ENCODE results near the gene MAST2. TPM values are rescaled to one million over a fixed set of nuclear protein-coding genes. Genes with fewer than 3 reads are reported as not detected.

The MAST2 gene
- total and polyA plus RNA-seq, 9 of the 15 experiments (the other 6 are each of a cell fraction or from before 2014, with no cell fraction given), result 0.73 to 32.0 (median 17.8) TPM

GRCh38 chr1:45999507-45999906 is 196.1 kb downstream of the MAST2 start (continued):
- TF ChIP-seq NFE2 (IDR thresholded peaks at IDR 0.05; ENCODE audit: low read depth) (peak; percentile 85), ZNF764 (CRISPR knock-in tag; IDR thresholded peaks at IDR 0.05; ENCODE audit: low read depth) (no peak), MAFG (tag; conservative IDR thresholded peaks at IDR 0.05) (peak; percentile 75), FOXJ2 (tag; IDR thresholded peaks at IDR 0.05) (0 out of 2 replicates have a peak, but pooled peaks have one; percentile 47), MAFK (IDR thresholded peaks at IDR 0.05; ENCODE audit: low read length) (peak; percentile 24; the same call in 1 of the 2 replicates), RBM39 (optimal IDR thresholded peaks at IDR 0.05; ENCODE audit: low read depth, low read length) (no peak), FOXP1 (CRISPR knock-in tag; IDR thresholded peaks at IDR 0.05) (no peak), JUND (IDR thresholded peaks at IDR 0.05; ENCODE audit: borderline replicate concordance, low read depth, low read length) (0 out of 2 replicates have a peak, but pooled peaks have one; percentile 37), JUND (tag; IDR thresholded peaks at IDR 0.05; ENCODE audit: borderline replicate concordance, low read depth, low read length) (peak; percentile 80; the same call in 2 of the 3 replicates), KLF13 (tag; IDR thresholded peaks at IDR 0.05; ENCODE audit: borderline replicate concordance, low read depth) (no peak), ILF3 (IDR thresholded peaks at IDR 0.05; ENCODE audit: borderline replicate concordance) (no peak), XRCC4 (IDR thresholded peaks at IDR 0.05; ENCODE audit: extremely low read depth, insufficient read depth, insufficient read length) (no peak), RBM15 (IDR thresholded peaks at IDR 0.05; ENCODE audit: insufficient read depth, low read length) (no peak), ZNF395 (CRISPR knock-in tag; IDR thresholded peaks at IDR 0.05) (no peak), ZNF75A (CRISPR knock-in tag; IDR thresholded peaks at IDR 0.05) (no peak), ZNF644 (tag; IDR thresholded peaks at IDR 0.05; ENCODE audit: low read depth) (no peak), GABPB2 (CRISPR knock-in tag; conservative IDR thresholded peaks at IDR 0.05) (no peak)
- TF ChIP-seq, protein P1, sequence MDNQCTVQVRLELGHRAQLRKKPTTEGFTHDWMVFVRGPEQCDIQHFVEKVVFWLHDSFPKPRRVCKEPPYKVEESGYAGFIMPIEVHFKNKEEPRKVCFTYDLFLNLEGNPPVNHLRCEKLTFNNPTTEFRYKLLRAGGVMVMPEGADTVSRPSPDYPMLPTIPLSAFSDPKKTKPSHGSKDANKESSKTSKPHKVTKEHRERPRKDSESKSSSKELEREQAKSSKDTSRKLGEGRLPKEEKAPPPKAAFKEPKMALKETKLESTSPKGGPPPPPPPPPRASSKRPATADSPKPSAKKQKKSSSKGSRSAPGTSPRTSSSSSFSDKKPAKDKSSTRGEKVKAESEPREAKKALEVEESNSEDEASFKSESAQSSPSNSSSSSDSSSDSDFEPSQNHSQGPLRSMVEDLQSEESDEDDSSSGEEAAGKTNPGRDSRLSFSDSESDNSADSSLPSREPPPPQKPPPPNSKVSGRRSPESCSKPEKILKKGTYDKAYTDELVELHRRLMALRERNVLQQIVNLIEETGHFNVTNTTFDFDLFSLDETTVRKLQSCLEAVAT (IDR thresholded peaks at IDR 0.05), result no peak
- TF ChIP-seq, protein P2, sequence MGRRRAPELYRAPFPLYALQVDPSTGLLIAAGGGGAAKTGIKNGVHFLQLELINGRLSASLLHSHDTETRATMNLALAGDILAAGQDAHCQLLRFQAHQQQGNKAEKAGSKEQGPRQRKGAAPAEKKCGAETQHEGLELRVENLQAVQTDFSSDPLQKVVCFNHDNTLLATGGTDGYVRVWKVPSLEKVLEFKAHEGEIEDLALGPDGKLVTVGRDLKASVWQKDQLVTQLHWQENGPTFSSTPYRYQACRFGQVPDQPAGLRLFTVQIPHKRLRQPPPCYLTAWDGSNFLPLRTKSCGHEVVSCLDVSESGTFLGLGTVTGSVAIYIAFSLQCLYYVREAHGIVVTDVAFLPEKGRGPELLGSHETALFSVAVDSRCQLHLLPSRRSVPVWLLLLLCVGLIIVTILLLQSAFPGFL (CRISPR knock-in tag; IDR thresholded peaks at IDR 0.05), result no peak
- TF ChIP-seq, protein P3, sequence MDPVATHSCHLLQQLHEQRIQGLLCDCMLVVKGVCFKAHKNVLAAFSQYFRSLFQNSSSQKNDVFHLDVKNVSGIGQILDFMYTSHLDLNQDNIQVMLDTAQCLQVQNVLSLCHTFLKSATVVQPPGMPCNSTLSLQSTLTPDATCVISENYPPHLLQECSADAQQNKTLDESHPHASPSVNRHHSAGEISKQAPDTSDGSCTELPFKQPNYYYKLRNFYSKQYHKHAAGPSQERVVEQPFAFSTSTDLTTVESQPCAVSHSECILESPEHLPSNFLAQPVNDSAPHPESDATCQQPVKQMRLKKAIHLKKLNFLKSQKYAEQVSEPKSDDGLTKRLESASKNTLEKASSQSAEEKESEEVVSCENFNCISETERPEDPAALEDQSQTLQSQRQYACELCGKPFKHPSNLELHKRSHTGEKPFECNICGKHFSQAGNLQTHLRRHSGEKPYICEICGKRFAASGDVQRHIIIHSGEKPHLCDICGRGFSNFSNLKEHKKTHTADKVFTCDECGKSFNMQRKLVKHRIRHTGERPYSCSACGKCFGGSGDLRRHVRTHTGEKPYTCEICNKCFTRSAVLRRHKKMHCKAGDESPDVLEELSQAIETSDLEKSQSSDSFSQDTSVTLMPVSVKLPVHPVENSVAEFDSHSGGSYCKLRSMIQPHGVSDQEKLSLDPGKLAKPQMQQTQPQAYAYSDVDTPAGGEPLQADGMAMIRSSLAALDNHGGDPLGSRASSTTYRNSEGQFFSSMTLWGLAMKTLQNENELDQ (CRISPR knock-in tag; IDR thresholded peaks at IDR 0.05; ENCODE audit: borderline replicate concordance), result no peak
- TF ChIP-seq, protein P4, sequence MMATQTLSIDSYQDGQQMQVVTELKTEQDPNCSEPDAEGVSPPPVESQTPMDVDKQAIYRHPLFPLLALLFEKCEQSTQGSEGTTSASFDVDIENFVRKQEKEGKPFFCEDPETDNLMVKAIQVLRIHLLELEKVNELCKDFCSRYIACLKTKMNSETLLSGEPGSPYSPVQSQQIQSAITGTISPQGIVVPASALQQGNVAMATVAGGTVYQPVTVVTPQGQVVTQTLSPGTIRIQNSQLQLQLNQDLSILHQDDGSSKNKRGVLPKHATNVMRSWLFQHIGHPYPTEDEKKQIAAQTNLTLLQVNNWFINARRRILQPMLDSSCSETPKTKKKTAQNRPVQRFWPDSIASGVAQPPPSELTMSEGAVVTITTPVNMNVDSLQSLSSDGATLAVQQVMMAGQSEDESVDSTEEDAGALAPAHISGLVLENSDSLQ (IDR thresholded peaks at IDR 0.05), result 0 out of 2 replicates have a peak, but pooled peaks have one; percentile 12
